SK-N-DZ (cell line): Measurements from ENCODE around the gene OLFML2A. TPM values are rescaled to one million over a fixed set of nuclear protein-coding genes. Genes with fewer than 3 reads are reported as not detected.
"Not testable (repeated sequence)": the region's sequence is repeated elsewhere in the genome, so short reads cannot be mapped to it uniquely, and the experiment has no call there.

Experiments used
- DNase-seq: peaks from one replicate; pipeline ENCODE4 v3.0.0-alpha.2; 2015; ENCODE audit warnings: low spot score
- polyA plus RNA-seq, 2 experiments: library from polyadenylated mRNA; depleted of rRNA; stranded (reverse); fragments of >200 nt; gene quantifications; 2 replicates each; pipeline ENCODE4 v1.2.3, GENCODE V29; 2014

OLFML2A gene
- 0.16 TPM in 1 of 2 replicates, not detected in the other for polyA plus RNA-seq (2014; cell fraction: cytosol; rRNA removed)
- 0.07 TPM in 1 of 2 replicates, not detected in the other for polyA plus RNA-seq (2014; cell fraction: nucleus; rRNA removed)

DNA sequence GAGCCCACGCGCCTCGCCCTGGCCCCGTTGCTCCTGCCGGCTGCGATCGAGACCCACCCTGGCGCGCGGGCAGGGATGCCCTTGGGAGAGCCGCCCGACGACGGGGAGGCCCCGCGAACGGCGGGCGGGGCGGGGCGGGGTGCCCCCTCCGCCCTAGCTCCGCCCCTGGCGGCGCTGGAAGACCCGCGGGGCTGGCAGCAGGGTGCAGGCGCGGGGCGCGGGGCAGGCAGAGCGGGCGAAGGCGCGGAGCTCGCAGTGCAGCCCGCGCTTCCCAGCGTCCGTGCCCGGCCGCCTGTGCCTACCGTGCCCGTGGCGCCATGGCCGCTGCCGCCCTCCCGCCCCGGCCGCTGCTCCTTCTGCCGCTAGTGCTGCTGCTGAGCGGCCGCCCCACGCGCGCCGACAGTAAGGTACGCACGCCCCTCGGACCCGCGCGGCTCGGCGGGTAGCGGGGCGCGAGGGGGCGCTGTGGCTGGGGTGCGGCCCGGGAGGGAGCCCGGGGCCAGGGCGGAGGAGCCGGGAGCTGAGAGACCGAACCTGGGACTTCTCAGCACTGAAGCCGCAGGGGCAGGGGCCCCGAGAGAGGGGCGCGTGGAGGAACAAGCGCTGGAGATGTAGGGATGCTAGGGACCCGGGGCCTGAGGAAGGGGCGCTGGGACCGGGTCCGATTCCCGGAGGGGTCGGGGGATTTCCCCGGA lies at the start of gene OLFML2A:
Gene OLFML2A (plus strand): TSS at position 180 of the 695 bp plus-strand sequence. CDS start 138 bp downstream, at position 318.
- DNase-seq: no peak

DNA sequence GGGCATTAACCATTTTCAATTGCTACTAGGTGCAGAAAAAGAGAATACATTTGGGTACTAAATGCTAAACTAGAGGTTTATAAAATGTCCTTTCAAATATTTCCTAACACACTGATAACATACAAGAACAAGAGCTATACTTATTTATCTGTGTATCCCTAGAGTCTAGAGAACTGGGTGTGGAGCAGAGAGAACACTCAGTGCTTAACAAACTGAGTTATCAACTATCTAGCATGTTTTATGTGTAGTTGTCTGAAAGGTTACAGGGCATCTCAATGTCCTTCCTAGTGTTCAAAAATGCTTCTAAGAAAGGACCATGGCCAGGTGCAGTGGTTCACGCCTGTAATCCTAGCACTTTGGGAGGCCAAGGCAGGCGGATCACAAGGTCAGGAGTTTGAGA lies 46.2 kb upstream of the OLFML2A start:
- DNase-seq: no peak

DNA sequence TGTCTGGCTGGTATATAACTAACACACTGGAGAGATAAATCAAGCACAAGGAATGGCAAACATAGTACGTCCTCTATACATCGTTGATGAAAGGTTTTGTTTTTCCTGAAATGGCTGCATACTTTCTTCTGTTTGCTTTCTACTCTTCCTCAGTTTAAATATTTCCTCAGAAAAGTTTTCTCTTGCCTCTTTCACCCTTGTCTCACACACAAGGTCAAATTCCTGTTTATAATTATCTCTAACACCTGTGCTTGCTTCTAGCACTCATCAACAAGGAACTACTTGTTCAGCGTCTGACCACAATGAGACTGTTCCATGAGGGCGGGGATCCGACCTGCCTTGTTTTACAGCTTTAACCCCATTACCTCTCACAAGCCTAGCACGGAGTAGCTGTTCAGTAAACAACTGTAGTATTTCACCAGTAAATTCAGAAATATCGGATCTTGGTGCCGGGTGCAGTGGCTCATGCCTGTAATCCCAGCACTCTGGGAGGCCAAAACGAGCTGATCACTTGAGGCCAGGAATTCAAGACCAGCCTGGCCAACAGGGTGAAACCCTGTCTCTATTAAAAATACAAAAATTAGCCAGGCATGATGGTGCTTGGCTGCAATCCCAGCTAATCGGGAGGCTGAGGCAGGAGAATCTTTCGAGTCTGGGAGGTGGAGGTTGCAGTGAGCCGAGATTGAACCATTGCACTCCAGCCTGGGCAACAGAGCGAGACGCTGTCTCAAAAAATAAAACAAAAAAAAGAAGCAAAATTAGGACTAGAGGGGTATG lies 42.8 kb upstream of the OLFML2A start:
- DNase-seq: no peak

DNA sequence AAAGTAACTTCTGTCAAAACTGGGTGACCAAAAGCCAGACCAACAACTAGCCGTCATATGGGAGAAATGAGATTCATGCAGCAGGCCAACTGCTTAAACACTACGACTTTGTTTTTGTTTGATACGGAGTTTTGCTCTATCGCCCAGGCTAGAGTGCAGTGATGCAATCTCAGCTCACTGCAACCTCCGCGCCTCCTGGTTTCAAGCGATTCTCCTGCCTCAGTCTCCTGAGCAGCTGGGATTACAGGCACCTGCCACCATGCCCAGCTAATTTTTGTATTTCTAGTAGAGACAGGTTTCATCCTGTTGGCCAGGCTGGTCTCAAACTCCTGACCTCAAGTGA lies 42.2 kb upstream of the OLFML2A start:
- DNase-seq: not testable (repeated sequence)

DNA sequence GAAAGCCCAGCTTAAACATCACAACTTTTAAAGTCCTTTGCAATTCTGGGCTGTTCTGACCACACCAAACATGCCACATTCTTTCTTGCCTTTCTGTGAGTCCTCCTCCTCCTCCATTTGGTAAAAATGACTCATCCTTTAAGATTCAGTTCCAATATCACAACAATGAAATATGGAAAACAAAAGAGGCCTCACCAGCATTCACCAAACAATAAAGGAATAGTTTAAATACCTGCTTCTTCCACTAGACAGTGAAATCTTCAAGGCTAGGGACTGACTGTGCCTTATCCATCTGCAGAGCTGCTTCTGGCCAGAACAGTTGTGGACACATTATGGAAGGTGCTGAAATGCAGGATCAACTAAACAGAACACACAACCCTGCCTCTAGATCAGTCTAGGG lies 41.8 kb upstream of the OLFML2A start:
- no peak for DNase-seq

DNA sequence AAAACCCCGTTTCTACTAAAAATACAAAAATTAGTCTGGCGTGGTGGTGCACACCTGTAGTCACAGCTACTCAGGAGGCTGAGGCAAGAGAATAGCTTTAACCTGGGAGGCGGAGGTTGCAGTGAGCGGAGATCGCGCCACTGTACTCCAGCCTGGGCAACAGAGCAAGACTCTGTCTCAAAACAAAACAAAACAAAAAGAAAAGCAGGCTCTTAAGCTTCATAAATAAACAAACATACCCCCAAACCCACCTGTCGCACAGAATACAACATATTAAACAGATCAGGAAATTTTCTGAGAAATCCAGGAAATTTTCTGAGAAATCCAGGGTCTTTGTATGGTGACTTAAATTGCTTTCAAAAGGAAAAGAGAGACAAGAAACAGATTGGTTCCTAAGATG lies 38.9 kb upstream of the OLFML2A start:
- not testable (repeated sequence) for DNase-seq

DNA sequence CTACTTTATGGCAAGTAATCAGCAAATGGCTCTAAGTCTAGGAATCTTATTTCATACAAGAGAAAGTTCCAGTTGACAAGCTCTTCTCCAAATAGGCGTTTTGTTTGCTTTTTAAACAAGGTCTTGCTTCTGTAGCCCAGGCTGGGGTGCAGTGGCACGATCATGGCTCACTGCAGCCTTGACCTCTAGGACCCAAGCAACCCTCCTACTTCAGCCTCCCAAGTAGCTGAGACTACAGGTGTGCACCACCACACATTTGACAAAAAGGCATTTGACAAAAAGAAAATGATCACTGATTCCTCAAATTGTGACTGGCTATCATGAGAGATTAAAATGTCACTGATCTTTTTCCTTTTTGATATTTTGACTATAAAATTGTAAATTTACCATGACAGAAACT lies 37.6 kb upstream of the OLFML2A start:
- DNase-seq: no peak

DNA sequence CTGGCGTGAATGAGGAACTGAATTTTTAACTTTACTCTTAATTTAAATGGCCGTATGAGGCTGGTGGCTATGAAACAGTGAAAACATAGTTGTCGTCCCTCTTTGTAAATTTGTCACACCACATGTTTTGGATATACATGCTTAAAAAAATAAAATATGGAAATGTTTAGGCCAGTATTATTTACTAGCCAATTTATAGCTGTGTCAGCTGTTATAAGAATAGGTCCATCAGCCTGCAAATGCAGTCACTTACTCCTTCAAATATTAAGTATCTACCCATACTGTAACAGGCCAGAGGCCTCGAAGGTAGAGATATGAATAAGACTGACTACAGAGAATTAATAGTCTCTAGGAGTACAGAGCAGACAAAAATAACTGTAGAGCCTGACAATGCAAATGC lies 35.8 kb upstream of the OLFML2A start:
- DNase-seq: no peak

DNA sequence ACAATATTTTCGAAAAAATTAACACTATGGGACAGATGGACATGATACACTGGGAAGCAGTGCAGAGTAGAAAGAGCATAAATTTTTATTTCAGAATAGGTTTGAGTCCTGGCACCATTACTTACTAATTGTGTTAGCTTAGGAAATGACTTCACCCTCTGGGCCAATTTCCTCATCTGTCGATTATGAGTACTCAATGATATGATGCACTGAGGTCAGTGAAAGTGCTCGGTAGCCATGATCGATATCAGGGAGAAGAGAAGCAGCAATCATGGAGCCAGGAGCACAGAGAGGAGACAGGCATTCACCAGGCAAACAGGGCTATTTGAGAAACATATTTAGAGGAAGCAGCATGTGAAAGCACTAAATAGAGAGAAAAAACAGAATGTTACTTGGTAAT lies 35.3 kb upstream of the OLFML2A start:
- DNase-seq: no peak

DNA sequence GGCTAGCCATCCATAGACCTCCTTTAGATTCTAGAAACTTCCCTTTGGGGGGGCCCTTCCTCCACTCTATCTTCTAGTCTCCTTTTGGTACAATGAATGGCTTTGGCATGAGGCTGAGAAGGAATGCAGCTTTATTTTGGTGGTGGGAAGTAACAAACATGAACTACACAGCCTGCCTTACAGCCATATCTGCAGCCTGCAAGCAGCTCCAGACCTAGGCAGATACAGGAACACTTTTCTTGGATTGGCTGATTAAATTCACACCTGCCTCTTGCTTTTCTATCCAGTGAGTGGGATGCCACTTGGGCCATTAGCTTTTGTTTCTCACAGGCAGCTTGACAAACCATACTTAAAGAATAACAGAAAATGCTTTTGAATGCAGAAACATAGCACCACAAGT lies 34.0 kb upstream of the OLFML2A start:
- no peak for DNase-seq

DNA sequence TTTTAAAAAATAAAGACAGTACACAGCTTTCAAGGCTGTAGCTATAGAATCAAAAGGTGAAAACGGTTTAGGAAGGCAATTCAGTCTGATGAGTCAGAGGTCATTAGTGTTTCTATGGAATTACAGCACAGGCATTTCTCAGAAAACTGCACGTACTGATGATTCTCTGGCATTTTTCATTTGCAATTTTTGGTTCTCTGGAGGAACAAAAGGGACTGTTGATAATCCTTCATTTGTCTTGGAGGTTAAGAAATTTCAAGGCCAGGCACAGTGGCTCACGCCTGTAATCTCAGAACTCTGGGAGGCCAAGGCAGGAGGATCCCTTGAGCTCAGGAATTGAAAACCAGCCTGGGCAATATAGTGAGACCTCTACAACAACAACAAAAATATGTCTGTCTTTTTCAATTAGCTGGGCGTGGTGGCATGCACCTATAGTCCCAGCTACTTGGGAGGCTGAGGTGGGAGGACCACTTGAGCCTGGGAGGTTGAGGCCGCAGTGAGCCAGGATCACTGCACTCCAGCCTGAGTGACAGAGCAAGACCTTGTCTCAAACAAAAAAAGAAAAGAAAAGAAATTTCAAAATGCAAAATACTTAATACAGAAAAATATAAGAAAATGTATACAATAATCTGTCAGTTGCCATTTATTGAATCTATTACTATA lies 33.1 kb upstream of the OLFML2A start:
- no peak for DNase-seq

DNA sequence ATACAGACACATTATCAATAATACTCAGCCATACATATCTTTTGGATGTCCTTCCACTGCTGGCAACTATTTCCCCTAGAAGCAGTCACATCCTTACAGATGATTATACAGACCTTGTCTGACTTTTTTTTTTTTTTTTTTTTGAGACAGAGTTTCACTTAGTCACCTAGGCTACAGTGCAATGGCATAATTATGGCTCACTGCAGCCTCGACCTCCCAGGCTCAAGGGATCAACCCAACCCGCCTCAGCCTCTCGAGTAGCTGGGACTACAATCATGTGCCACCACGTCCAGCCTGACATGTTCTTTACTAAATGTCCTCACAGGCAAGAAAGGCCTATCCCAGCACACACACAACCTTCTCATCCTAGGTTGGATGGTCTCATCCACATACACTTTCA lies 29.9 kb upstream of the OLFML2A start:
- no peak for DNase-seq

DNA sequence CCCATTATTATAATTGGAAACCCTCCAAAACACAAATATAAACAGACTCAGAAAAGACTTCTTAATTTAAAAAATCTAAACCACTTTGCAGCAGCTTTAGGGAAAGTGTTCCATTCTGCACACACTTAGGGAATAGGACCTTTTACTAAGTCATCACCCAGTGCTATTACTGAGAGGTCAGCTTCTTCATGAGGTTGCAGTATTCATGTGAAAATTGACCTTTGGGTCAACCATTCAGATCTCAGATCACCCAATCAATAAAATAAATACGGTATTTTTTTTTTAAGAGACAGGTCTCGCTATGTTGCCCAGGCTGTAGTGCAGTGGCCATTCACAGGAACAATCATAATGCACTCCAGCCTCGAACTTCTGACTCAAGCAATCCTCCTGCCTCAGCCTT lies 27.6 kb upstream of the OLFML2A start:
- DNase-seq: no peak

DNA sequence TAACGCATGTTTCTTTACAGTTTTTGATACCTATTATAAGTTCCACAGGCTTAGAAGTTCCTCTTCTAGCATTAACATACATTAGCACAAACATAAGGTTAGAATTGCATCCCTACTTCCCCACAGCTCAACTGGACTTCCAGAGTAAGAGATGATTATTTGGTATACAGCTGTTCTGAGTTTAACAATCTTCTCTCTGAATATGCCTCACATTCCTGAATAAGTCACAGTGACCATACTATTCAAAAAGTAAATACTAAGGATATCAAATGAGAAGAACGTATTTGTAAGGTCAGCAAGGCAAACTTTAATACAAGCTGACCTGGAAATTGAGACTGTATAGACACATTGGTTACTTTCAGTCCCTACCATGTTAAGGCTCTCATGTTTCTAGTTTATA lies 27.2 kb upstream of the OLFML2A start:
- DNase-seq: no peak

DNA sequence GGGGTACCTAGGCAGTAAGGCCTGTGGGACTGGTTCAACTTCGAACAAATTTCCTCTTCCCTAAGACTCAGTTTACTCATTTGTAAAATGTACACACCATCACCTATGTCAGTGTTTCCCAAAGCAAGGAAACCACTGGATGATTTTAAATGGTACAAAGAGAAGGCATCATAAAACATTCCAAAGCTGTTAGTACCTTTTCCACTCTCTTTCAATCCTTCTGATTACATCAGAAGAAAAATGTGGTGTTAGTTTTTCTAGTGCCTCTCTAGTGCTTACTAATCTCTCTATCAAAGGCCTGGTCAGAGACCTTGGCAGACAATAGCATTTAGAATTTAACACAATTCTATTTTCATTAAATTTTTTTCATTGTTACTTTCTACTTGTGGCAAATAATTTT lies 24.0 kb upstream of the OLFML2A start:
- DNase-seq: no peak

DNA sequence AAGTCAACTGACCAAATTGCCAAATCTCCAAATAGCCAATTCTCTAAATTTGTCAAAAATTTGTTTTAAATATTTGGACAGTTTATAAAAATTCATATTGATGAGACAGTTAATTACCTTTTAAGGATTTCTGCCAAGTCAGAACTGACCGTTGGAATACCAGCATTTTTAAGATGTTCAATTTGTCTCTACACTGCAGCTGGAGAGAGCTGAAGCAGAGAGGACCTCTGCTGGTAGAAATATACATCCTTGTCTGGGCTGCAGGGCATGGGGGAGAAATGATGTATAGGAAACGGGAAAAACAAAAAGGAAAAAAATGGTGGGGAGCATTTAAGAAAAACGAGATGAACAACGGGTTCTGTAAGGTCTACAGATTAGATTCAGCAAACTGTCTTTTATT lies 22.6 kb upstream of the OLFML2A start:
- DNase-seq: no peak

DNA sequence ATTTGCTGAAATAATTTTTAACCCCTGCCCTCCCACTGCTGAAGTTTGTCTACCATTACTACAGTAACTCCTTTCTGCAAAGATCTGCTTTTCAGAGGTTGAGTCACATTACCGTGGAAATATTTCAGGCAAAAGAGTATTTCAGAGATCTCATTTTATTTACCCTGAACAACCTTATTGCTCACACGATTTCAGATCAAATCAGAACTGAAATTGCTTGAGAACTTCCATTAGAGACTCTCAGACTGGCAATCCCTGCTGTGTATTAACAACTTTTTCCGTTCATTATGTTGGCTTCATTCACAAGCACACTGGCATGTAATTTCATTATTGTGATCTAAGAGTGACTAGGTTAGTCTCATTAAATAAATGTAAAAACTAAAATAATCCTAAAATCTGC lies 21.9 kb upstream of the OLFML2A start:
- no peak for DNase-seq

DNA sequence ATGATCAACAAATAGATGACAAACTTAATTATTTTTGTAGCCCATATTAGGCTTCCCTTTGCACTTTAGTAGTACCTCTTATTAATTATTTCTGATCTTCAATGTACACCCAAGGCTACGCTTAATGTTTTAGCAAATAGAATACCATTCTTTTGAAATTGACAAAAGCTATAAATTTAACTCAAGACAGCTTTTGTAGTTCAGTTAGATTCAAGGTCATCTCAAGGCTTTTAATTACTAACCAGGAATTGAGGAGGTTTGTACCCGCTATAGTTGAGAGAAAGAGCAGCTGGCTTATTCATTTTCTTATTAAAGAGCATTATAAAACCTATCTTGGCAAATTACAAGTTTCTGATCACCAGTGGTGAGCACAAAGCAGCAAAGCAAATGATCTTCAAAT lies 20.9 kb upstream of the OLFML2A start:
- DNase-seq: no peak

DNA sequence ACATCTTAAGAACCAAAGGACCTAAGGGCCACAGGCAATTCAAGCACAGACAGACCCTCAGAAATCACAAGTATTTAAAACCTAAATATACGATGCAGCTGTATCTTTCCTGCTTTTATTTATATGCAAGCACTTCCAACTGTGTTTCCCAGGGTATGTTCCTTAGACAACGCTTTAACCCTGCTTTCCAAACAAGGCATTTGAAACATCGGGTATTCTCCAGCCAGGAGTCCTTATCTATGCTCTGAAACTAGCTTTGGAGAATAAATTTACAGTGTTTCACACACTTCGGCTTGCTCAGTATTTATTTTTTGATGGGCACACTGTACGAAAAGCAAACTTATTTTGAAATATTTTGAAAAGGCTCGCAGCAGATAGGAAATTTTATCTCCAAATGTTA lies 19.3 kb upstream of the OLFML2A start:
- no peak for DNase-seq

DNA sequence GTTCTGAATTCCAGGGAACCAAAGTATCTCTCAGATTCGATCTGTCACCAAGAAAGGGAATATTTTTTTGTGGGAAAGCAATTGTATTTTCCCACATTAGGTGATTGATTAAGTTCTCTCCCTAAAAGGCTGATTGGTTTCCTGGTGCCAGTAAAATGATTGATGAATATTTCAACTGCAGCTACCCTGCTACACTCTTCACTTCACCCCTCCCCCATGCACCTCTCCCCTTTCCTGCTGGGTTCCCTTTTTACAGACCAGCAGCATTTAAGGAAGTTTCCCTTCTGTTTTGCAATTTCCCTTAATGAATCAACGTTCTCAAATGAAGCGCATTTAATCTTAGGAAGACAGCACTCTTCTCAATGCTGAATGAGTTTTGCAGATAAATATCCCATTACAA lies 18.9 kb upstream of the OLFML2A start:
- no peak for DNase-seq

DNA sequence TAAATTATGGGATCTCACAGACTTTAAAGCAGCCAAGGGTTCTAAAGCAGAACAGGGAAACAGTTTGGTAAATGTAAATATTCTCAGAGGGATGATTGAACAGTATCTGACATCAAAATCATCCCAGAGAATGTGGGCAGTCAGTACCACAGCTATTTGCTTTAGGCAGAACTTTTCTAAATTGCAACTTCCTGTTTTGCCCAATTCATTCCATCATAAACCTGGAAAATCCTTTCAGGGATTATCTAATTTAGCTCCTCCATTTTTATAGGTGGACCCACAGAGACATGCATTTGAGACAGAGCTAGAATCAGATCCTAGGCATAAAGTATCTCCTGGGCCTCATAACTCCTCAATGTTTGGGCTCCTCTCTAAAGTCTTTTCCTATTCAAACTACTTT lies 18.2 kb upstream of the OLFML2A start:
- no peak for DNase-seq

DNA sequence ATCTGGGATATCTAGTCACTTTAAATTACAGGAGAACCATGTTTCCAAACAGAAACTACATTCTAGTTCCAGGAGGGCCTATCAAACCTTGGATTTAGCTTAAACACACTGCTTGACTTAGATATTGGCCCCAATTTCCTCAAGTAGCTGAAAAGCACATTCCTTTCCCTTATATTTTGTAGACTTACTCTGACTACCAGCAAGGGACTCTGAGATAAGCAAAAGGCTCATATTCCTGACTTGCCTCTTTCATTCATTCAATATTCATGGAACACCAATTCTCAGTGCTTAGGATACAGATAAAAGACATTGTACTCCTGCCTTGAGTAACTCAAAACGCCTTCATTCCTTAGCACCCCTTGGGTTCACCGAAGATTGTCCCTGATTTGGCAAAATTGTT lies 17.6 kb upstream of the OLFML2A start:
- no peak for DNase-seq

DNA sequence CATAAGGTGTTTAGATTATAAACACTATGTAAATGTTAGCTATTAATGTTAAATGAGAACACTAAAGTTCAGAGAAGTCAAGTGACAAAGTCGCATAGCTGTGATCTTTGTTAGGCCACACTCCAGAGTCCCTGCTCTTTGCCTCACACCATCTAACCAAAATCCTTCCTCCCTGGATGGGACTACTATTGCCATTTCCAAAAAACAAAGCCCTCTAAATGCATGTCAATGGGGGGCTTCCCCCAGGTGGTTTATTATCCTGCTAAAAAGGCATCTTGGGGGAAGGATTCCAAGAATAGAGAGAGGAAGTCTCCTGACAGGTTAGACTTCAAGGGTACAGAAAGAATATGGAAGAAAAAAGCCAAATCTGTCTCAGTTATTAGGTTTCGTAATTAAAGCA lies 16.2 kb upstream of the OLFML2A start:
- DNase-seq: no peak
